NCI-H1048 (cell line): Measurements from ENCODE around the gene MARCHF6.
"Not testable (repeated sequence)": the region's sequence is repeated elsewhere in the genome, so short reads cannot be mapped to it uniquely, and the experiment has no call there.

ENCODE experiments used
- DNase-seq: peaks from one replicate; lab custom pipeline; 2025; lab: John Stamatoyannopoulos, UW

MARCHF6 gene

DNA sequence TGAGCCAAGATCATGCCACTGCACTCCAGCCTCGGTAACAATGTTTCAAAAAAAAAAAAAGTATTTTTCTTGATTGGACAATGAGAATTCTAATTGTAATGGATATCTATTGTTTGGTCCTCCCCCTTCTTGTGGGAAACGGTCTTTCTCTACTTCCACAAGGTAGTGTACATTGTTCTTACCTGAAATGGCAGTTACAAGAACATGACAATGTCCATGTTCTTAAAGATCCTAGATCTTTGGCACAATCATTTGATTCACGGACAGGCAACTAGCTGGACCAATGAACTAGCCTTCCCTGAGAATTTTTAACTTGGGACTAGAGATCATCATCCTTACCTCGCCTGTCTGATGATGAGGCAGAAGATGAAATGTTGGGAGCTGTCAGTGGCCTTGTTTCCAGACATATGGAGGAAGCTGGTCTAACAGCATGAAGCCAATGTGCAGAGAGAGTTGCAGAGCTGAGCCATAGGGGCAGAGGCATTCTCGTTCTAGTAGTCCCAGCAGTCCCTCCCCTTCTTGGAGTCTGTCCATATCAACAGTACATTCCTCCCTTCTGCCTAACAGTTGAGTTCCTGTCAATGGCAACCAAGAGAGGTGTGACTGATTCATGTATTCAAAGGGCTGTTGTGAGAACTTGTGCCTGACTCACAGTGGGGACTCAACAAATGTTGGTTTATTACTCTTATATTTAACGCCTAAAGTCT, 2.1 kb upstream of the MARCHF6 start:
- no peak for DNase-seq

DNA sequence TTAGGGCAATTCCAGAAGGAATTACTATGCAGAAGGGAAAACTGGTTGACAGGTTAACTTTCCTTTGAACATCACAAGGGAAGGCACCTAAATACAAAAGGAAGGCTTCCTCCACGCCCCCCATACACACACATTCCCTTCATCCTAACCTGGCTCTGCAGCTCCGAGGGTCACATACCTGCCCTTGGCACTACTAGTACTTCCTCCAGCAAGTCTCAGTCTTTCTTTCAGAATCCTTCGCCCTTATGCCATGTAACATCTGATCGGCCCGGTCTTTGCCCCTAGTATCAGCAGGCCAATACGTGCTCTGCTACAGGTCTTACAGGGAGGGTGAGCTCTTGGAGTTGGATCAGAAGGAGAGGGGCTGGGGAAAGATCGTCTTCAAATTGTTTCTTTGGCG, 1.6 kb upstream of the MARCHF6 start:
- DNase-seq = no peak

DNA sequence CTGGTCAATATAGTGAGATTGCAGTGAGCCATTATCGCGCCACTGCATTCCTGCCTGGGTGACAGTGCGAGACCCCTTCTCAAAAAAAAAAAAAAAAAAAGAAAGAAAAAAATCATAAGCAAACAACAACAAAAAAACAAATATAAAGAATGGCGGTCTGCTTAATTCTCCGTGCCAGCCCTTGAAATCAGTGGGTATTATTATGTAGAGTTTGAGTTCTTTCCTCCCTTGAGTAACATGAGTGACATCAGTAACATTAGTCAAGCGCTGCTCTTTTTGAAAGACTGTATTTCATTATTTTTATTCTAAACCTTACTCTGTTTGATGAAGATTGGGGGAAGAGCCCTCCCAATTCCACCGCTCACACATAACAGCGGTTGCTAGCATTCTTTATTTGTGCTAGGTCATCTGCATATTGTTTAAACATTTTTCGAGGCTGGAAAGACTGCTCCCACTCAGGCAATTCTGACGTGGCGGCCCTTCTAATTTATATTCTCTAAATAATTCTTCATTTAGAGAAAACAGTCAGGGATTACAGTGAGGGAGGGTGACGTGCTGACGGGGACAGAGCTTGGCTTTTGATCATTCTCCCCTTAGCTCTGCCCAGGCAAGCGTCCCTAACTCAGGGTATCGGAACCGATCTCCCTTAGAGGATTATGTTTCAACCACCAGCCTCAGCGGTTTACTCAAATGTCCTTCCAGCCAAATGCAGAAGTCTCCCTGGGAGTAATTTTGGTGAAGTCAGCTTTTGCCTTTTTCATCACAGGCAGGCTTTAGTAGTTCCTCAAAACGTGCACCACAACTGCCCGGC, 860 bp upstream of the MARCHF6 start:
- DNase-seq = no peak

- no peak for DNase-seq
These were observed 765 bp downstream of the MARCHF6 start for GRCh38 chr5:10354048-10354872.

- no peak for DNase-seq
These were observed 1.8 kb downstream of the MARCHF6 start for GRCh38 chr5:10355071-10355889.

DNA sequence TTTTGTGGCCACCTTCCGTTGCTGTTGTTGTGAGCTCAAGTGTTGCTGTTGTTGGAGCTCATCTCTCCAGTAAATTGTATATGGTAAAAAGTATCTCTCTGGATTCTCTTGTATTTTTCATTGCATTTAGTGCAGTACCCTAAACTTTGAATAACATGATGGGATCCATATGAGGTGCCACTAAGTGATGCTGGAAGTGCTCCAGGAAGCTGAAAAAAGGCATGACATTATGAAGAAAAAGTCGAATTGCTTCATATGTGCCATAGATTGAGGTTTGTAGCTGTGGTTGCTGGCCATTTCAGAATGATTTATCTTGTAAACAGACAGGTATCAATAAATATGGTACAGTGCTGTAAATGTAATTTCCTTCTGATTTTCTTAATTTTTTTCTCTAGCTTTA, 5.5 kb downstream of the MARCHF6 start:
- no peak for DNase-seq

GRCh38 chr5:10360686-10361085, 7.2 kb downstream of the MARCHF6 start:
- DNase-seq = no peak

GRCh38 chr5:10363519-10364185, 10.2 kb downstream of the MARCHF6 start:
- no peak for DNase-seq

DNA sequence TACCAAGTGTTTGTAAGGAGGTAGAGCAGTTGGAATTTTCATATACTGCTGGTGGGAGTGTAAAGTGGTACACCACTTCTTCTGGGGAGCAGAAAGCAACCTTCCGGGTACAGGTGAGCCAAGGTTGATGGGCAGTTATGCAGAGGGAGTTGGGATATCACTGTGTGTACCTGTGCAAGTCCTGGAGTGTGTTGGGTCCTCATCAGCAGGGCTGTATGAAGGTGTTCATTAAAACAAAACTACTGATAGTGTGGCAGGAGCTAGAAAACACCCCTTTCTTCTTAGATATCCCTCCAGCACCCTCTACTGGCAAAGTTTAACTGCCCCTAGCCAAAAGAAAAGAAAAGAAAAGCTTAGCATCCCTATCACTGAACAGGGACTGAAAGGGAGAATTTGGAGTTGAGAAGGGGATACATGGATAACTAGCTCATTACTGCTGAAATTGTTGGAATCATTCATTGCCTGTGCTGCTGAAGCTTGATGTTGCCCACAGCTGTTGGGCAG, 10.7 kb downstream of the MARCHF6 start:
- DNase-seq = no peak

DNA sequence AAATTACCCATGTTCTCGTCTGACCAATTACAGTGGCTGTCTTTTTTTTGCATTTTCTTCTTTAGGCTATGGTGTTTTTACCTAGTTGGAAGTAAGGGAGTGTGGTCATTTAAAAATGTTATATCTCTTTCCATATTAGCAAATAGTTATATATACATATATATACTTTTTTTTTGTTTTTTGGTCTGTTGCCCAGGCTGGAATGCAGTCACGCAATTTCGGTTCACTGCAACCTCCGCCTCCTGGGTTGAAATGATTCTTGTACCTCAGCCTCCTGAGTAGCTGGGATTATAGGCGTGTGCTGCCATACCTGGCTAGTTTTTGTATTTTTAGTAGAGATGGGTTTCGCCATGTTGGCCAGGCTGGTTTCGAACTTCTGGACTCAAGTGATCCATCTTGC, 12.3 kb downstream of the MARCHF6 start:
- DNase-seq = no peak

DNA sequence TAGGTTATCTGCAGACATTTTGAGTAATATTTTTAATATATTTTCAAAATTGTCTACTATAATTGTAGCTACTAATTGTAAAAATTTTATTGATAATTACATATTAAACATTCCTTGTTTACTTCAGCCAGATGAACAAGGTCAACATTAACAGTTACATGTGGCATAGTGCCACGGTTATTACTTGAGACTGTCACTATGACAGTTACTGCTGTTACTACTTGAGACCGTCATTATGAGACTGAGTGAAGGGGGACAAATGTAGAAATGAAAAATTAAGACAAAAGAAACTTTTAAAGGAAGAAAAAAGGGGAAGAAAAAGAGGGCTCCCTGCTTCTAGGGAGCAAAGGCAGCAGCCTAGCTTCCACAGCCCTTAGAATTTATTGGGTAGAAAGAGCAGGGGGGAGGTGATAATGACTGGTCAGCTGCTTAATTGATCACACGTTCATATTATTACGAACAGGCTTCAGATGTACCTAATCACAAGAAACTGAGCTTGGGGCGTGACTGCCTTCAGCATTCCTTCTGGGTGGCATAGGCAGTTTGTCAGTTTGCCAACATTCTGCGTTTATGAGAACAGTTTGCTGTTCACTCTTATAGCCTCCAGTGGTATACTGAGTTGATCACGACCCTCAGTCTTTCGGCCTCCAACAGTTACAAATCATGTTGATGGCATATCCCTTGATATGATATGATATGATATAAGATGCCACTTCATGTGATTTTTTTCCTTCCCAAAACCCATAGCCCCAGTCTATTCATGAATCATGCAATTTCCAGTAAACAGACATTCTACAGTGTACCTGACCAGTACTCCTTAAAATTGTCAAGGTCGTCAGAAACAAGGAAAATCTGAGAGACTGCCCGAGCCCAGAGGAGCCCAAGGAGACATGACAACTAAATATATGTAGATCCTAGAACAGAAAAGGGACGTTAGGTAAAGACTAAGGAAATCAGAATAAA, 13.1 kb downstream of the MARCHF6 start:
- no peak for DNase-seq

DNA sequence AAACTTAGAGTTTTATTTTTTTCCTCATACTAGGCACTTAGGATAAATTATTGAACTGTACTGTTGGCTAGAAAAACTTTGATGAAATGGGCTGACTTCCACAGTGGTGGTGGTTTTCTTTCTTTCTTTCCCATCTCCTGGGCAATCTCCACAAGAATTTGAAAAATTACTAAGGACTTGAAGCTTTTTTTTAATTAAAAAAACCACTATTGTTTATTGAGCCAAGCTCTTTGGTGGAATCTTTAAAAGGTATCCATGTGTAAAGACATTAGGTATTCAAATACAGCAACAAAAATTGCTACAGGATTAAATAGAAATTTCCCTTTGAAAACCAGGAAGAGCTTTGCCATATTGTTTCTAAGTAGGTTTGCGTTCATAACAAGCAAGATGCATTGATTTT, 14.1 kb downstream of the MARCHF6 start:
- no peak for DNase-seq

DNA sequence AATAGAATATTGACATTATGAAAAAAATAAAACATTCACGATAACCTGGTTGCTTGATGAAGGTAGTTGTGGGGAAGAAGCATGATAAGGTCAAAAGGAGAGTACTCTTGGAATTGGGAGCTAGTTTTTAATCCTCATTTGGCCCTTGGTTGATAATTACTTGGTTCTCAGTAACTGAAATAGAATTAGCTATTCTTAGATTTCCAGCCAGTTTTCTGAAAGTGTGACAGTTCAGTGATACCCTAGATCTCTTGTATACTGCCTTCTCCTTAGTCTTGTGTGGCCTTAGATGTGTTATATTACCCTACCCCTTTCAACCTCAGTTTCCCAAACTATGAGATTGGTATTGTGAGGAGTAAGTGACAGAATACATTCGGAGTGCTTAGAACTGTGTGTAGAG, 17.4 kb downstream of the MARCHF6 start:
- no peak for DNase-seq

DNA sequence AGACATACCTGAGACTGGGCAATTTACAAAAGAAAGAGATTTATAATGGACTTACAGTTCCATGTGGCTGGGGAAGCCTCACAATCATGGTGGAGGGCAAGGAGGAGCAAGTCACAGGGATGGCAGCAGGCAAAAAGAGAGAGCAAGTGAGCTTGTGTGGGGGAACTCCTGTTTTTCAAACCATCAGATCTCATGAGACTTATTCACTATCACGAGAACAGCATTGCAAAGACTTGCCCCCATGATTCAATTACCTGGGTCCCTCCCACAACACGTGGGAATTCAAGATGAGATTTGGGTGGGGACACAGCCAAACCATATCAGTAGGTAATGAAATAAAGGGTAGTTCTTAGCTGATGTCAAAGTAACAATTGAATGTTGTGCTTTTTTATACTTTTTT, 17.9 kb downstream of the MARCHF6 start:
- not testable (repeated sequence) for DNase-seq

GRCh38 chr5:10372726-10373709, 19.5 kb downstream of the MARCHF6 start:
- no peak for DNase-seq

GRCh38 chr5:10374046-10375022, 20.8 kb downstream of the MARCHF6 start:
- no peak for DNase-seq

DNA sequence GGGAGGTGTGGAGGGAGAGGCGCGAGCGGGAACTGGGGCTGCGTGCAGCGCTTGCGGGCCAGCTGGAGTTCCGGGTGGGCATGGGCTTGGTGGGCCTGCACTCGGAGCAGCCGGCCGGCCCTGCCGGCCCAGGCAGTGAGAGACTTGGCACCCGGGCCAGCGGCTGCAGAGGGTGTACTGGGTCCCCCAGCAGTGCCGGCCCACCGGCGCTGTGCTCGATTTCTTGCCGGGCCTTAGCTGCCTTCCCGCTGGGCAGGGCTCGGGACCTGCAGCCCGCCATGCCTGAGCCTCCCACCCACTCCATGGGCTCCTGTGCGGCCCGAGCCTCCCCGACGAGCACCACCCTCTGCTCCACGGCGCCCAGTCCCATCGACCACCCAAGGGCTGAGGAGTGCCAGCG, 21.7 kb downstream of the MARCHF6 start:
- not testable (repeated sequence) for DNase-seq
